ENCODE results near the gene RAB6A. TPM values are rescaled to one million over a fixed set of nuclear protein-coding genes. Genes with fewer than 3 reads are reported as not detected.

Gene RAB6A
- total RNA-seq = 130 and 148 TPM in 2 replicates

DNA sequence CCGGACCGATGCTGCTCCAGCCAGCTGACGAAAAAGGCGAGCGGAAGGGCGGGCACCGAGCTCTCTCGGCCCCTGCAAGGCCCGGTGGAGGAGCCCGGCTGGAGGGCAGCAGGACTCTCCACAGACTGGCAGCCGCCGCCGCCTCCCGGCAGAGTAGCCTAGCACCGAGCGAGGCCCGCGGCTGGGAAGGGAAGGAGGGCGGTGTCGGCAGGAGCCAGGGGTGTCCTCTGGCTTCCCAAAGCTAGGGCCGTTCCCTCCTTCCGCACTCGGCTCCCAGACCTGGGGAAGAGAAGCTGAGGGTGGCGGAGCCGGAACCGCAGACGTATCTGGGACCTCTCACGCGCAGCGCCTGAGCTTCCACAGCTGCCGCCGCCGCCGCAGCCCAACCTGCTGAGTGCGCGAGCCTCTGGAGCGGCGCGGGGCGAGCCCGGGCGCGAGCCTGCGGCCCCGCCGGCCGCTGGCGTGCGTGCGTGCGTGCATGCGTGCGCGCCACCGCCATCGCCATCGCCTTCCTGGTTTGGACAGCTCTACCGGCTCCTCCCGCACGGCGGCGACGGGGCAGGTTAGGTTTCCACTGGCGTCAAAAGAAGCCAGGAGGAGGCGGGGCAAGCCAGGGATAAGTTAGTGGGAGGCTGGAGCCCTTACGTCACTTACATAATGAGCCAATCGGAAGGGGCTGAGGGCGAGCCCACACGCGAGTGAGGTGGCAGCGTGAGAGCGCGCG, at the start of gene RAB6A:
Gene RAB6A (minus strand): TSS at position 396 of the 724 bp plus-strand sequence. CDS start 439 bp downstream, outside the sequence.

DNA sequence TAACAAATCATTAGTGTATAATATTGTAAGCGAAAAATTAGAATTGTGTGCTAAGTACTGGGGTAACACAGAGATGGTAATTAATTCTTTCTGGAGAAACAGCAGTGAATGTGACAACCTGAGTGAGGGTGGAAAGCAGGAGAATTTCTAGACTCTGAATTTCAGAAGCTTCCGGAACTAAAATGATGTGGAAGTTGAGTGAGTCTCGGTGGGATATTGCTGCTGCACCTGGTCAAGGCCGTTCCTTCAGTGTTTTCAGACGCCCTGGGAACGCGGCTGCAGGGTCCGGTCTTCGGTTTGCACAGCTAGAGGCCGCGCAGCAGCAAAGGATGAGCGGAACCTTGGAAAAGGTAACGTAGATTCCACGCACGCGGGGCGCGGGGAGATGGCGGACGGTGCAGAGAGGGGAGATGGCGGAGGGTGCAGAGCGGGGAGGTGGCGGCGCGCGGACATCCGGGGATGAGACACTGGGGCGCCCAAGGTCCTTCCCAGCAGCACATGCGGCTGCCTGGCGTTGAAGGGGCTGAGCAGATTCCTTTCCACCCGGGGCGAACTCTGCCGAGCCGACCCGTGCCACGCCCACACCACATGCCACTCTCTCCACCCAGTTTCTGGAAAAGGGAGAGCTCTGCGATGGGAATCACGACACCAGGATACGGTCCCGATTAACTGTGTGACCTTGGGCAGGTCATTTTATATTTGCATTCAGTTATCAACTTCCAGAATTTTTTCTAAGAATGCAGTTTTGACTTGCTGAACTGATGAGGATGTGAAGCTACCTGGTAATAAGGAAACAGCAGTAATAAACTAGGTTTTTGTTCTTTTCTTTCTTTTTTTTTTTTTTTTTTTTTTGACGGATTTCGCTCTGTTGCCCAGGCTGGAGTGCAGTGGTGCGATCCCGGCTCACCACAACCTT, 27.0 kb upstream of the RAB6A start, which contains the start of gene MRPL48:
Gene MRPL48 (plus strand): TSS at position 232 of the 916 bp plus-strand sequence. CDS start 98 bp downstream, at position 330.

DNA sequence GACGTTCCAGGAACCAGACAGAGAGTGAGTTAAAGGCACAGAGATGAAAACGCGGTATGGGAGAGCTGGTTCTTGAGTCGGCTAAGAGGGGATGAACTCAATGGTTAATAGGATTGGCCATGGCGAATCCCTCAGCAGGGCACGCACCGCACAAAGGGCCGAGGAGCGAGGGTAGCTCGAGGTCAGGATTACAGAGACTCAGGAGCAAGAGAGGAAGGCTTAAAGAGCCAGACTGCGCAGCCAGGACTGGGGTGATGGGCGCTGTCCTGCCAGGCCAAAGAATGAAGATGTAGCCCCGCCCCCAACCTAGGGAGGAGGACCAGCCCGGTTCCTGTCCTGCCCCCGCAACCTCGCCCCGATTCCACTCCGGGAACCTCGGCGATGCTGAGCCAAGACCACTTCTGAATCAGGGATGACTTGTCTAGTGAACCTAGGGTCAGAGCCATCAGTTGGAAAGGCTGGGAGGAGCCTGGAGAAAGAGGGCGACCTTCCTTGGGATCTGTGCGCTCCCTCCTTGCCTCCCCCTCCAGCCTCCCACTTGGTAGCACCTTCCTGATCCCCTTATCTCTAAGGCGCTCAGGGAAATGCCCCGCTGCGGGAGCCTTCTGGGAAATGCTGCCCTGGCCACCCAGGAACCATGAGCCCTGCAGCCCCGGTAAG, 114.8 kb downstream of the RAB6A start, which contains the start of gene PLEKHB1:
Gene PLEKHB1 (plus strand): TSS at position 610 of the 660 bp plus-strand sequence. CDS start 28 bp downstream, at position 638.

Other genes starting within 250 kb of the RAB6A start
- 43.2 and 49.1 TPM in 2 replicates for gene FAM168A, start 163.0 kb downstream of the RAB6A start, total RNA-seq
- gene PLEKHB1, start 114.5 kb downstream of the RAB6A start, total RNA-seq = 2.1 and 2.5 TPM in 2 replicates
- 18.3 and 20.3 TPM in 2 replicates for gene MRPL48, start 26.8 kb upstream of the RAB6A start, total RNA-seq
- 39.2 and 49.4 TPM in 2 replicates for gene COA4, start 115.8 kb upstream of the RAB6A start, total RNA-seq
- 14.7 and 16.3 TPM in 2 replicates for gene PAAF1, start 115.9 kb upstream of the RAB6A start, total RNA-seq
- gene DNAJB13, start 190.0 kb upstream of the RAB6A start, total RNA-seq = 0.07 TPM in 1 of 2 replicates, not detected in the other
- gene UCP2, start 221.8 kb upstream of the RAB6A start, total RNA-seq = 0.13 and 0.39 TPM in 2 replicates
- 0.65 and 0.73 TPM in 2 replicates for gene UCP3, start 248.0 kb upstream of the RAB6A start, total RNA-seq

All from smooth muscle cell of the pulmonary artery (primary cell).